HepG2 (cell line): ENCODE measurements around the gene CD48. TPM values are rescaled to one million over a fixed set of nuclear protein-coding genes. Genes with fewer than 3 reads are reported as not detected.

Source experiments
- ATAC-seq: fragments of 200-7000 bp; cut with Tn5 transposase; 3 replicates; pipeline ENCODE4 v1.9.1; 2020; ENCODE audit warnings: mild to moderate bottlenecking, moderate library complexity
- BruUV-seq: library from RNA; stranded (reverse); fragments of 400-500 nt; replicated peaks from 2 replicates; lab custom pipeline; 2021; lab: Mats Ljungman, UMichigan
- CTCF ChIA-PET: fragments of 300-600 bp; formaldehyde crosslinking; extraction: SDS; loops from one replicate; lab custom pipeline; 2021; ENCODE audit warnings: low total read pairs, inconsistent platforms, low intra/inter-chr PET ratio; lab: Yijun Ruan, JAX
- POLR2A ChIA-PET: fragments of 350-600 bp; sonication (Branson Sonifier 250); formaldehyde crosslinking; loops from one replicate; lab custom pipeline; 2020; ENCODE audit warnings: antibody characterized with exemption, inconsistent platforms; lab: Yijun Ruan, JAX
- DNase-seq: peaks from one replicate; pipeline ENCODE4 v3.0.0-alpha.2; 2015; ENCODE audit warnings: low spot score
- FAIRE-seq: peaks from 3 replicates; lab custom pipeline; 2011; peaks lifted over from hg19 to GRCh38; lab: Jason Lieb, UNC
- H2AFZ ChIP-seq: one replicate; pipeline ENCODE4 v1.6.1; 2011; ENCODE audit warnings: low read length, inconsistent platforms
- H3K27ac ChIP-seq: fragments of 300-600 bp; 3 replicates; pipeline ENCODE4 v1.8.0; 2011; ENCODE audit warnings: mixed run types, mild to moderate bottlenecking, mixed read lengths, low read length, inconsistent platforms; ENCODE audit not compliant: insufficient read depth; ENCODE audit errors: extremely low read length
- H3K27me3 ChIP-seq, 2 experiments: fragments of 200-600 bp in 1 of 2; 2 replicates in 1 of 2; 3 replicates in 1 of 2; pipeline versions ENCODE4 v1.6.0 to v1.8.0; 2011; ENCODE audit warnings: low read length in 2 of 2, mild to moderate bottlenecking in 2 of 2, moderate library complexity in 2 of 2, inconsistent platforms in 1 of 2; ENCODE audit not compliant: insufficient read depth in 2 of 2, control insufficient read depth in 1 of 2
- H3K36me3 ChIP-seq, 2 experiments: fragments of 200-600 bp in 1 of 2; replicated peaks in 1 of 2; 2 replicates in 1 of 2; 3 replicates in 1 of 2; pipeline versions ENCODE4 v1.5.1 to v1.8.0; 2011; ENCODE audit warnings: low read length in 2 of 2, inconsistent platforms in 1 of 2; ENCODE audit not compliant: insufficient read depth in 2 of 2, control insufficient read depth in 1 of 2
- H3K4me1 ChIP-seq: 2 replicates; pipeline ENCODE4 v1.5.1; 2012; ENCODE audit warnings: low read length, inconsistent platforms; ENCODE audit not compliant: insufficient read depth
- H3K4me2 ChIP-seq: 2 replicates; pipeline ENCODE4 v1.6.0; 2011; ENCODE audit warnings: low read depth, low read length, inconsistent platforms
- H3K4me3 ChIP-seq, 3 experiments: fragments of 200-600 bp in 1 of 3; sonication (generic), shearing (Covaris generic) in 1 of 3; replicated peaks in 1 of 3; 2 replicates each; pipeline ENCODE4 v1.5.1; 2011 to 2016; ENCODE audit warnings: low read length in 3 of 3, inconsistent platforms in 2 of 3, low read depth in 2 of 3, mild to moderate bottlenecking in 2 of 3, control low read depth in 1 of 3, mixed read lengths in 1 of 3; ENCODE audit not compliant: insufficient read depth in 1 of 3
- H3K79me2 ChIP-seq: one replicate; pipeline ENCODE4 v1.6.1; 2011; ENCODE audit warnings: low read length, inconsistent platforms; ENCODE audit not compliant: insufficient read depth
- H3K9ac ChIP-seq: 2 replicates; pipeline ENCODE4 v1.6.0; 2011; ENCODE audit warnings: mild to moderate bottlenecking, low read depth, low read length, inconsistent platforms; ENCODE audit not compliant: insufficient read depth
- H3K9me3 ChIP-seq: 2 replicates; pipeline ENCODE4 v1.5.1; 2012; ENCODE audit warnings: mild to moderate bottlenecking, low read length
- H4K20me1 ChIP-seq: 2 replicates; pipeline ENCODE4 v1.6.0; 2011; ENCODE audit warnings: inconsistent platforms, mild to moderate bottlenecking, low read length, moderate library complexity; ENCODE audit not compliant: insufficient read depth
- ATF2 ChIP-seq: sonication (generic); formaldehyde crosslinking; IDR thresholded peaks from 2 replicates; pipeline ENCODE4 v1.4.0; 2020; ENCODE audit warnings: missing genetic modification reagents
- ATM ChIP-seq: fragments of 450-650 bp; IDR thresholded peaks from 2 replicates; pipeline ENCODE4 v1.7.1; 2017; ENCODE audit warnings: mild to moderate bottlenecking, borderline replicate concordance
- GATAD1 ChIP-seq: IDR thresholded peaks from 2 replicates; pipeline ENCODE4 v1.6.1; 2016; ENCODE audit warnings: missing genetic modification reagents, missing compliant biosample characterization
- GTF2F1 ChIP-seq: fragments of 150-350 bp; IDR thresholded peaks from 2 replicates; pipeline ENCODE4 v1.6.1; 2014; ENCODE audit warnings: low read length
- HCFC1 ChIP-seq: fragments of 150-350 bp; IDR thresholded peaks from 2 replicates; pipeline ENCODE4 v1.6.1; 2014; ENCODE audit warnings: low read depth, low read length
- HNF4G ChIP-seq, 2 experiments: sonication (generic) in 1 of 2; formaldehyde crosslinking in 1 of 2; IDR thresholded peaks; 2 replicates each; pipeline versions ENCODE4 v1.4.0 to v1.6.1; 2011 to 2020; ENCODE audit warnings: borderline replicate concordance in 2 of 2, low read depth in 2 of 2, mild to moderate bottlenecking in 2 of 2, low read length in 1 of 2, missing genetic modification reagents in 1 of 2, moderate library complexity in 1 of 2
- MAF1 ChIP-seq: sonication (generic); formaldehyde crosslinking; IDR thresholded peaks from 2 replicates; pipeline ENCODE4 v1.5.0; 2020; ENCODE audit warnings: missing genetic modification reagents, borderline replicate concordance
- MIER2 ChIP-seq: IDR thresholded peaks from 2 replicates; pipeline ENCODE4 v1.6.1; 2016; ENCODE audit warnings: missing biosample characterization, missing genetic modification reagents
- REST ChIP-seq, 2 experiments: IDR thresholded peaks; 2 replicates each; pipeline ENCODE4 v1.6.1; 2011 to 2012; ENCODE audit warnings: low read length in 2 of 2, borderline replicate concordance in 1 of 2, low read depth in 1 of 2, mild to moderate bottlenecking in 1 of 2, moderate library complexity in 1 of 2
- TGIF2 ChIP-seq: IDR thresholded peaks from 2 replicates; pipeline ENCODE4 v1.6.1; 2016; ENCODE audit warnings: control low read depth, missing compliant biosample characterization
- ZBTB2 ChIP-seq: sonication (generic); formaldehyde crosslinking; IDR thresholded peaks from 2 replicates; pipeline ENCODE4 v1.8.0; 2022; ENCODE audit warnings: low read depth, missing genetic modification reagents
- ZBTB21 ChIP-seq: sonication (generic); formaldehyde crosslinking; IDR thresholded peaks from 2 replicates; pipeline ENCODE4 v1.4.0; 2020; ENCODE audit warnings: missing genetic modification reagents
- ZNF484 ChIP-seq: sonication (generic); formaldehyde crosslinking; IDR thresholded peaks from 2 replicates; pipeline ENCODE4 v1.5.1; 2020; ENCODE audit warnings: mild to moderate bottlenecking, low read depth, missing genetic modification reagents, borderline replicate concordance
- ZNF501 ChIP-seq: sonication (generic); formaldehyde crosslinking; IDR thresholded peaks from 2 replicates; pipeline ENCODE4 v1.5.1; 2020; ENCODE audit warnings: mild to moderate bottlenecking, moderate library complexity, missing genetic modification reagents
- ZSCAN21 ChIP-seq: sonication (generic); formaldehyde crosslinking; IDR thresholded peaks from 2 replicates; pipeline ENCODE4 v1.8.0; 2022; ENCODE audit warnings: mild to moderate bottlenecking, missing genetic modification reagents, moderate library complexity, borderline replicate concordance
- WGBS: methylation state at CpG from one replicate; pipeline ENCODE4 v1.1.6; 2017; ENCODE audit warnings: low lambda C conversion rate; 5-methylcytosine and 5-hydroxymethylcytosine counted together
- in situ Hi-C: cut with HindIII; loops from 2 replicates; pipeline ENCODE4 v1.10.0; 2017; ENCODE audit warnings: low pct_unique_long_range_greater_than_20kb; ENCODE audit not compliant: extremely low pct_ligation_motif_present
- intact Hi-C: fragments of 100-400 bp; cut with micrococcal nuclease; formaldehyde crosslinking; loops from one replicate; pipeline ENCODE4 v1.10.0; 2022; ENCODE audit not compliant: unreplicated experiment
- polyA plus RNA-seq, 8 experiments: library from polyadenylated mRNA; depleted of rRNA in 3 of 8; stranded (reverse) in 7 of 8; unstranded in 1 of 8; fragments of >200 nt; fragmentation: Illumina TruSeq in 4 of 8; extraction: Trizol in 4 of 8; gene quantifications; 2 replicates each; pipeline versions ENCODE4 v1.2.1 to v1.2.3, GENCODE V29; 2011 to 2016; ENCODE audit warnings: low read depth in 4 of 8, missing spikeins in 1 of 8, mixed read lengths in 1 of 8; ENCODE audit not compliant: insufficient read depth in 1 of 8
- total RNA-seq, 5 experiments: library from RNA; depleted of rRNA; stranded (reverse); fragments of >200 nt; fragmentation: Illumina TruSeq; extraction: Trizol; gene quantifications; 2 replicates each; pipeline ENCODE4 v1.2.3, GENCODE V29; 2016; ENCODE audit warnings: low read depth in 1 of 5

Gene CD48
- total and polyA plus RNA-seq, 2 of the 13 experiments (the other 11 are each of a cell fraction or from before 2014, with no cell fraction given), result not detected

- in situ Hi-C loops, result loop anchor here (10.0 kb wide), 1 partner anchor 232 kb away; the partner anchor contains the start of gene ITLN2
- FAIRE-seq (no peak), DNase-seq (no peak), ATAC-seq (no peak)
- no peaks in the 10 kb centered on the region for H3K9me3 ChIP-seq
- POLR2A ChIA-PET, result no interaction called here
- no peaks in the 10 kb centered on the region for H4K20me1 ChIP-seq
- no peak overlapping the region for H2AFZ ChIP-seq
- H3K9ac ChIP-seq, result no peak overlapping the region
- 32% methylated on average over 10 of the region's 10 CpGs for WGBS
- CTCF ChIA-PET, result no interaction called here
- peaks cover 0 to 5% of the 10 kb centered on the region in 2 experiments; a peak in 3 of 5 replicates for H3K27me3 ChIP-seq
- no peak overlapping the region for H3K4me3 ChIP-seq
- H3K79me2 ChIP-seq, result no peaks in the 10 kb centered on the region
- no peak overlapping the region for H3K27ac ChIP-seq
- peaks cover 12% of the 10 kb centered on the region for H3K4me1 ChIP-seq
- no peak overlapping the region for H3K4me2 ChIP-seq
- intact Hi-C loops, result no loop called here
- no TSS peak for BruUV-seq
- H3K36me3 ChIP-seq, result no peaks in the 10 kb centered on the region
- TF ChIP-seq ZBTB21, result no peak
- no peak for TF ChIP-seq ATM
- TF ChIP-seq GATAD1 (CRISPR knock-in tag), result no peak
- no peak for TF ChIP-seq ZSCAN21 (CRISPR knock-in tag)
- TF ChIP-seq ZNF501 (CRISPR knock-in tag), result no peak
- no peak for TF ChIP-seq REST (IDR thresholded peaks at IDR 0.05; ENCODE audit: borderline replicate concordance in 1 of 2, low read depth in 1 of 2, low read length in 2 of 2)
- TF ChIP-seq ZNF484, result no peak
- no peak for TF ChIP-seq GTF2F1
- TF ChIP-seq MAF1, result no peak
- TF ChIP-seq TGIF2 (CRISPR knock-in tag), result no peak
- TF ChIP-seq HCFC1, result no peak
- TF ChIP-seq ZBTB2 (CRISPR knock-in tag), result no peak
- TF ChIP-seq MIER2 (CRISPR knock-in tag), result no peak
- TF ChIP-seq ATF2 (CRISPR knock-in tag), result no peak
- no peak for TF ChIP-seq HNF4G (IDR thresholded peaks at IDR 0.05; ENCODE audit: borderline replicate concordance, low read depth, low read length)
- TF ChIP-seq HNF4G (CRISPR knock-in tag; IDR thresholded peaks at IDR 0.05; ENCODE audit: borderline replicate concordance, low read depth), result no peak
Measured at GRCh38 chr1:160722726-160723125, 11.1 kb upstream of the CD48 start.
